HTERT RPE-1 (cell line): ENCODE measurements around the gene SLAMF9.

Experiments
- in situ Hi-C: fragments of 300-500 bp; cut with MboI; formaldehyde crosslinking; loops from 4 replicates; pipeline ENCODE4 v1.14.3; 2020; ENCODE audit warnings: low sequenced_read_pairs

Gene SLAMF9

GRCh38 chr1:159935305-159935704, 18.7 kb downstream of the SLAMF9 start:
- in situ Hi-C loops = no loop called here

DNA sequence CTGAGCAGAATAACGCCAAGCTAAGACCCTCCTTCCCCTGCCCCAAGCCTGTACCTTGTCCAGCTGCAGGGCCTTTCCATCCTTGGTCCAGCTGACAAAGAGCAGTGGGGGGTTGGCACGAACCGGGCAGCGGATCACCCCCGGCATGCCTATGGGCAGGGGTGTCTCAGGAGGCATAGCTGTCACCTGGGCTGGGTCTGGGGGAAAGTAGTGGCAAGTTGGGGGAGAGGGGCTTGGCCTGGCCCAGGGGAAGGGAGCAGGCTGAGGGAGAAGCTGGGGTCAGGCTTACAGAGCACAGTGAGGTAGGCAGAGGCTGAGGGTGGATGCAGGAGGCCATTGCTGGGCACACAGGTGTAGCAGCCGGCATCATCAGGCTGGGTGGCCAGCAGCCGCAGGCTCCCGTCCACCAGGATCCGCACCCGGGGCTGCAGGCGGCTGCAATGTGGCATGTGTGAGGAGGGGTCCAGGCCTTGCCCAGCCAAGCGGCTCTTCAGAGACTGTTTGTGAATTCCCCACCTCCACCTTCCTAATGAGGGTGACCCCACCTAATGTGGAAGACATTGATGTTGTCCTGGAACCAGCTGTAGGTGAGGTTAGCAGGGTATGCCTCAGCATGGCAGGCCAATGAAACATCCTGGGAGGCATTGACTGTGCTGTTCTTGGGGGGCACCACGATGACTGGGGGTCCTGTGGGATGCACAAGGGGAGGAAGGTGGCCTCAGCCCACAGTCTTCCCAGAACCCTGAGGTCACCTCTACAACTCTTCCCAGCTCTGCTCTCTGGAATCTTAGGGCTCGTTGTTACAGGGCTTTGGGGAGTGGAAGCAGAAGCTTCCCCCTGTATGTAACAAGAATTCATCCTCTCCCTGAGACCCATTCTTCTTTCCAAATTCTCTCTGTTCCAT, 19.6 kb downstream of the SLAMF9 start:
- in situ Hi-C loops = no loop called here

- in situ Hi-C loops = no loop called here
These were observed 20.7 kb downstream of the SLAMF9 start for GRCh38 chr1:159933347-159933746.

- in situ Hi-C loops = no loop called here
These were observed 21.4 kb downstream of the SLAMF9 start for GRCh38 chr1:159932296-159933285.

GRCh38 chr1:159931795-159932173, 22.3 kb downstream of the SLAMF9 start:
- in situ Hi-C loops = no loop called here

DNA sequence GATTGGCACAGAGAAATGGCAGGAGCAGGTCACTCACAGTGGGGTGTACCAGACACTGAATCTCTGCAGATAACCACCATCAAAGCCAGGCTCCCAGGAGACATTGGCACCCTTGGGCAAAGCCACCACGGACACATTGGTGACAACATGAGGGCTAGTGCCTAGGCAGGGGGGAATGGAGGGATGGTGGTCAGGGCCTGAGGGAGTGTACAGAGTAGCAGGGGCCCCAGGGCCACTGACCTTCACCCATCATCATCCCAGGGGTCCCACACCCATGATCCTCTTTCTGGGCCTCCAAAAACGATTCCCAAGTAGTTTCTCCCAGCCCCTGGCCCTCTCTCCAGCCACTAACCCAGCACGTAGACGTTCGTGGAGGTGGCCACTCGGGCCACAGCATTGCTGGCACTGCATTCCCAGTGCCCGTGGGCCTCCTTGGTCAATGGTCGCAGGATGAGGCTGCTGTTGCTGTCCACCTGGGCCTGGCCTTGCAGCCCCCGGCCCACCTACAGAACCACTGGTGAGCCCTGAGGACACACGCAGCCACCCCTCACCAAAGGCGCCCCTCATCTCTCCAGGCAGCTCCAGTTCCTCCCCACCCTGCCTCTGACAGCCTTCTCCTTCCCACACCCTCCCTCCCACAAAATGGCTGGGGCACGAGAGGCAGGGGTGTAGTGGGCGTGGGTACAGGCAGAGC, 22.8 kb downstream of the SLAMF9 start:
- in situ Hi-C loops = no loop called here

DNA sequence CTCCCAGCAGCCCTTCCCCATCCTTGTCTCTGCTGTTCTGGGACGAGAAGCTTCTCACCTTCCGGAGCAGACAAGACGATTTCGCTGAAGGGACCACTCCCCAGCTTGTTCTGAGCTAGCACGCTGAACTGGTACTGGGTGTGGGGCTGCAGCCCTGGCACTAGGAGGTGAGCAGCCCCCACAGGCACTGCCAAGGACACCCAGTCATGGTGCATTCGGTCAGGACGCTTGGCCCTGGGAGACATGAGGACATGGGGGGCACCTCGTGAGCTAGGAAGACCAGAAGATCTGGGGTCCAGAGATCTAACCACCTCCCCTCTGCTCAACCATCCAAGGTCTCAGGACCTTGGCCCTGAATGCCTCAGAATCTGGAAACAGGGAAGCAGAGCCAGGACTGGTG, 23.4 kb downstream of the SLAMF9 start:
- in situ Hi-C loops = no loop called here

DNA sequence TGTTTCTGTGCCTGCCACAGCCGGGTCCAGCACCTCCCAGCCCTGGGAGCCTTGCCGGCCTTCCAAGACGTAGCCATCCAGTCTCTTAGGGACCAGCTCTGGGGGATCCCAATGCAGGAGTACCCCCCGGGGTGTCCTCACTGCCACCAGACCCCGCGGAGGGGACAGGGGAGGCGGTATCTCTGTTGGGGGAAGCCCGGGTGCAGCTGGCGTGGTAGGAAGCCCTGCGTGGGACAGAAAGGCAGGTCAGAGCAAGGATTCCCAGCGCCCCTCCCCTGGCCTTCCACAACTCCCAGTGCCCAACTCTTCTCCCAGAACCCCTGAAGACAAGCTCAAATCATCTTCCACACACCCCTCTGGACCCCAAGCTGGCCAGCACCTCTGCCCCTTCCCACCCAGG, 23.8 kb downstream of the SLAMF9 start:
- in situ Hi-C loops = no loop called here

DNA sequence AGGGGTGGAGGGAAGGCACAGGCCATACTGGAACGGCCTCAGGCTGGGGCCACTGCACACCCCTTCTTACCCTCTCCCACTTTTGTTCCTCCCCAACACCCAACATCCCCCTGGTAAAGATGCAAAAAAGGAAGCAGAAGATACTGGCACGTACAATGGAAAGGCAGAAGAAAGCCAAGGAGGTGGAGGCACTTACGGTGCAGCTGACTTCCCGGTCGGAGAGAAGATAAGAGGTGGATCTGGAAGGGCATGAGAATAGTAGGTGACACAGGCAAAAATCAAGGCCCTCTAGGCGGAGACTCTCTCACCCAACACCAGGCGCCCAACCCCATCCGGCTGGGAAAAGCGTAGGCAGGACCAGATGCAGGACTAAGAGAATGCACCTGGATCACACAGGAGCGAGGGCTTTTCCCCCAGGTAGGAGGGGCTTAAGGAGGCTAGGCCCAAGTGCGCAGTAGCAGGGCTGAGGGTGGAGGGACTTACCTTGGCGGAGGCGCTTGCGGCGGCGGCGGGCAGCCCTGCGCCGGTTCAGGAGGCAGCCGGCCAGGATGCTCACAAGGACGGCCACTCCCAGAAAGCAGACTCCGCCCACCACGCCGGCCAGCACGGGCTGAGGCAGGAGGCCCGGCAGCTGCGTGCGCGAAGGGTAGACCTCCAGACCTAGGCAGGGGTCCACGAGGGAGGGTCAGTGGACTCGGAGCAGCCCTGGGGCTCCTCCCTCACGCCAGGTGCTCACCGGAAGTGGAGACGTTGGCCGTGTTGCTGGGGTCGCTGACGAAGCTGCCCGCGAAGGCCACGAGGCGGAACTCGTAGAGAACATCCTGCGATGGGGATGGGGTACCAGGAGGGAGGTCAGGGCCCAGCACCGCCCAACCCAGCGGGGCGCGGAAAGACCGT, 24.6 kb downstream of the SLAMF9 start:
- in situ Hi-C loops = no loop called here

- in situ Hi-C loops = no loop called here
These were observed 25.5 kb downstream of the SLAMF9 start for GRCh38 chr1:159928491-159929050.

- in situ Hi-C loops = no loop called here
These were observed 26.1 kb downstream of the SLAMF9 start for GRCh38 chr1:159927849-159928431.

DNA sequence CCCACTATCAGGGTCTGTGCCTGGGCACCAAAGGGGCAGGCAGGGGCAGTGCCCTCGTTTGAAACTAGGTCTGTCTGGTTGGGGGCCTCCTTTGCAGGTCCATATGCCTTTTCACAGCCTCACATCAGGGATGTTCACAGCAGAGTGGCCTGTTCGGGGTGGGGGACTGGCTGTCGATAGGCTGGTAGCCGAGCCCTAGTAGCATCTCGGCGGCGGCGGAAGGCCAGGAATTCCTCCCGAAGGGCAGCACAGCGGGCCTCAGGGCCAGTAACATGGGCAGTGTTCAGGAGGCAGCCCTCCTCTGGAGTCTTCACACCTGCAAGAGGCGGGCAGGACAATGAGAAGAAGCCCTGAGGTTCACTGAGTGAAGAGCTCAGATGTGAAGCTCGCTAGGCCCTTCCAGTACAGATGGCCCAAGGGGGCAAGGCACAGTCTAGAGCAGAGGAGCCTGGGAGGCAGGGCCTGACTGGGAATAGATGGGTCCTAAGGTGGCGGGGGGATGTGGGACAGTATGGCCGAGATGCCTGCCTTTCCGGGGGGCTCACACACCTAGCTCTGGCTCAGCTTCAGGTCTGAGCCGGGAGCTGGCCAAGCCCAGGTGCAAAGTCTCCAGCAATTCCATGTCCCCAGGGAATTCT, 26.7 kb downstream of the SLAMF9 start:
- in situ Hi-C loops = no loop called here

GRCh38 chr1:159925719-159926078, 28.3 kb downstream of the SLAMF9 start:
- in situ Hi-C loops = no loop called here

GRCh38 chr1:159924791-159925718, 29.0 kb downstream of the SLAMF9 start, which contains the start of gene TAGLN2:
TAGLN2 (minus strand) TSS chr1:159925507; CDS start chr1:159920509, 4,998 bp downstream.
- in situ Hi-C loops = no loop called here

DNA sequence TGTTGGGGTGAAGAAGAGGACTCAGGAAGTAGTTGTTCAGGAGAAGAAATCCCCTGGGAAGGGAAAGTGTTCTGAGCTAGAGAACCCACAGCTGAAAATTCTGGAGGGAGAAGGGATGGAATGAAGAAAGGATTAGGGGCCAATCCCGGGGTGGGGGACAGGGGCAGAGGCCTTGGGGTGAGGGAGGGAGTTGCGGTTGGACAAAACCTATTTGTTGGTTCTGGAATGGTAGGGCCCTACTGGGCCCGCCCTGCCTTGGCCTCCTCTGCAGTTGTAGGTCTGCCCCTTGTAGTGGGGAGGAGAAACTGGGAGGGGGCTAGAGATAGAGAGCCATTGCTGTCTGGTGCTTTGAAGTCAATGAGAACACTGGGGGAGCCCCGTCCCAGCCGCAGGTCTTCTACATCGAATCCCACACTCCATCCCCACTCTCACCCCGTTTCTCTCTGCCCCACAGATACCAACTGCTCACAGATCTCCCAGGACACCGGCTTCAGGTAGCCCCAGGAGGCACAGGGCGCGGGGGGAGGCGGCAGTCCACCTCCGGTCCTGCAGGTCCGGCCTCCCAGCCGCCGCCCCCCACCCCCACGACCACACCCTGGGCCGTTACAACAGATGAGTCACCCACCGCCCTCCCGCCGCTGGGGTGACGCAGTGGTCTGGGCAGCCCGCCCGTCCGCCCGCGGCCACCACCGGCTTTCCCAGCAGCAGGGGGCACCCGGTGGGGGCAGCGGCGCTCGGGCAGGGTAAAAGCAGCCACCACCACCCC, 29.8 kb downstream of the SLAMF9 start:
- in situ Hi-C loops = no loop called here

GRCh38 chr1:159923203-159924024, 30.6 kb downstream of the SLAMF9 start:
- in situ Hi-C loops = no loop called here
